ENCODE results near the gene GPA33.
"Not testable (repeated sequence)": the region's sequence is repeated elsewhere in the genome, so short reads cannot be mapped to it uniquely, and the experiment has no call there.

GPA33 gene

GRCh38 chr1:167056529-167057231, 33.5 kb downstream of the GPA33 start:
- DNase-seq = no peak

GRCh38 chr1:167054946-167055630, 35.1 kb downstream of the GPA33 start:
- DNase-seq = no peak

- no peak for DNase-seq
Observed at GRCh38 chr1:167054531-167054930, 35.6 kb downstream of the GPA33 start.

GRCh38 chr1:167052389-167052788, 37.8 kb downstream of the GPA33 start:
- DNase-seq = no peak

GRCh38 chr1:167051907-167052306, 38.3 kb downstream of the GPA33 start:
- DNase-seq = no peak

GRCh38 chr1:167043752-167044488, 46.3 kb downstream of the GPA33 start:
- DNase-seq = no peak

GRCh38 chr1:167033646-167034045, 56.5 kb downstream of the GPA33 start:
- no peak for DNase-seq

- not testable (repeated sequence) for DNase-seq
Observed at GRCh38 chr1:167029553-167029952, 60.6 kb downstream of the GPA33 start.

- no peak for DNase-seq
Observed at GRCh38 chr1:167022384-167022783, 67.8 kb downstream of the GPA33 start.

- no peak for DNase-seq
Observed at GRCh38 chr1:167016100-167016750, 74.0 kb downstream of the GPA33 start.

- no peak for DNase-seq
Observed at GRCh38 chr1:167013108-167013929, 76.9 kb downstream of the GPA33 start.

- no peak for DNase-seq
Observed at GRCh38 chr1:167012570-167012969, 77.6 kb downstream of the GPA33 start.

GRCh38 chr1:167011560-167012191, 78.5 kb downstream of the GPA33 start:
- no peak for DNase-seq

GRCh38 chr1:167003711-167004110, 86.5 kb downstream of the GPA33 start:
- no peak for DNase-seq

Data from fibroblast of skin of scalp (primary cell).